Adrenal gland (tissue), 12 donors: ENCODE measurements around the gene SLC26A1. TPM values are rescaled to one million over a fixed set of nuclear protein-coding genes. Genes with fewer than 3 reads are reported as not detected.

Experiments
- DNase-seq, 7 donors: peaks; one replicate each; pipeline ENCODE4 v3.0.0-alpha.2; 2019 to 2020
- H3K27ac ChIP-seq, 5 donors: fragments of 200-600 bp; sonication (generic) in 4 of 5; 1 replicate in 3 of 5; 2 replicates in 2 of 5; pipeline versions ENCODE4 v1.5.1 to v1.8.0; 2016 to 2020; ENCODE audit warnings: mild to moderate bottlenecking in 1 of 5
- H3K27me3 ChIP-seq: fragments of 200-600 bp; 2 replicates; pipeline ENCODE4 v1.8.0; 2021
- H3K36me3 ChIP-seq, 2 donors: fragments of 200-600 bp; replicated peaks in 1 of 2; 1 replicate in 1 of 2; 2 replicates in 1 of 2; pipeline versions ENCODE4 v1.5.1 to v1.8.0; 2018 to 2022
- H3K4me1 ChIP-seq, 2 donors: fragments of 200-600 bp; replicated peaks in 1 of 2; 1 replicate in 1 of 2; 2 replicates in 1 of 2; pipeline versions ENCODE4 v1.5.1 to v1.8.0; 2018 to 2021
- H3K4me3 ChIP-seq, 4 donors: fragments of 200-600 bp; sonication (generic) in 3 of 4; one replicate each; pipeline ENCODE4 v1.5.1; 2016 to 2018
- H3K9me3 ChIP-seq, 3 donors: fragments of 200-600 bp; sonication (generic) in 1 of 3; replicated peaks in 1 of 3; 1 replicate in 2 of 3; 2 replicates in 1 of 3; pipeline versions ENCODE4 v1.5.1 to v1.8.0; 2016 to 2021
- CTCF ChIP-seq, 6 experiments: fragments of 450-650 bp in 4 of 6; fragments of 200-600 bp in 2 of 6; sonication (generic) in 1 of 6; IDR thresholded peaks; 1 replicate in 5 of 6; 2 replicates in 1 of 6; pipeline versions ENCODE4 v1.5.1 to v1.8.0; 2016 to 2021; ENCODE audit warnings: antibody characterized with exemption in 6 of 6, mild to moderate bottlenecking in 2 of 6, moderate library complexity in 1 of 6
- POLR2A ChIP-seq, 2 donors: fragments of 450-650 bp; IDR thresholded peaks; one replicate each; pipeline ENCODE4 v1.6.1; 2017; ENCODE audit warnings: antibody characterized with exemption in 2 of 2, mild to moderate bottlenecking in 2 of 2, moderate library complexity in 1 of 2
- whole genome bisulfite sequencing, 4 donors: extraction: QIAGEN DNeasy Blood & Tissue Kit in 2 of 4; methylation state at CpG; one replicate each; pipeline versions ENCODE4 v1.1.5 to v1.1.7; 2013 to 2017; 5-methylcytosine and 5-hydroxymethylcytosine counted together
- intact Hi-C, 2 donors: fragments of 100-400 bp; cut with DNase I; formaldehyde crosslinking; loops; one replicate each; pipeline versions ENCODE4 v1.14.1 to v1.15.0; 2022 to 2023
- polyA plus RNA-seq, 3 donors: library from polyadenylated mRNA; stranded (reverse); fragments of 200-250 nt in 2 of 3; fragments of 350-450 nt in 1 of 3; fragmentation: Illumina TruSeq in 1 of 3; extraction: RNeasy Lipid Tissue Mini Kit (QIAGEN cat#74804) in 1 of 3; gene quantifications; one replicate each; pipeline ENCODE4 v1.2.3, GENCODE V29; 2013 to 2014
- total RNA-seq, 9 donors: library from RNA; depleted of rRNA in 4 of 9; stranded (reverse); fragments of >200 nt in 4 of 9; fragments of 120-200 nt in 1 of 9; fragmentation: NEBNext Ultra II Directional in 1 of 9; extraction: Animal tissue kit (Norgen Biotek cat#: 25700) in 1 of 9; gene quantifications; one replicate each; pipeline versions ENCODE4 v1.1.0 to v1.2.4, GENCODE V29; 2013 to 2023
- donor health status: healthy with polysubstance abuse.
- donor health status: Bipolar disorder and iron deficiency.
- donor health status: DM: yes; HTN: yes; CAD: no.
- donor health status: DM: no; HTN: no; CAD: no.
- donor health status: DM: no; HTN: no; CAD: no.
- donor health status: DM: yes; HTN: yes; CAD: no.

The SLC26A1 gene
- total and polyA plus RNA-seq, 12 donors, result 0.85 to 55.0 (median 3.9) TPM

DNA sequence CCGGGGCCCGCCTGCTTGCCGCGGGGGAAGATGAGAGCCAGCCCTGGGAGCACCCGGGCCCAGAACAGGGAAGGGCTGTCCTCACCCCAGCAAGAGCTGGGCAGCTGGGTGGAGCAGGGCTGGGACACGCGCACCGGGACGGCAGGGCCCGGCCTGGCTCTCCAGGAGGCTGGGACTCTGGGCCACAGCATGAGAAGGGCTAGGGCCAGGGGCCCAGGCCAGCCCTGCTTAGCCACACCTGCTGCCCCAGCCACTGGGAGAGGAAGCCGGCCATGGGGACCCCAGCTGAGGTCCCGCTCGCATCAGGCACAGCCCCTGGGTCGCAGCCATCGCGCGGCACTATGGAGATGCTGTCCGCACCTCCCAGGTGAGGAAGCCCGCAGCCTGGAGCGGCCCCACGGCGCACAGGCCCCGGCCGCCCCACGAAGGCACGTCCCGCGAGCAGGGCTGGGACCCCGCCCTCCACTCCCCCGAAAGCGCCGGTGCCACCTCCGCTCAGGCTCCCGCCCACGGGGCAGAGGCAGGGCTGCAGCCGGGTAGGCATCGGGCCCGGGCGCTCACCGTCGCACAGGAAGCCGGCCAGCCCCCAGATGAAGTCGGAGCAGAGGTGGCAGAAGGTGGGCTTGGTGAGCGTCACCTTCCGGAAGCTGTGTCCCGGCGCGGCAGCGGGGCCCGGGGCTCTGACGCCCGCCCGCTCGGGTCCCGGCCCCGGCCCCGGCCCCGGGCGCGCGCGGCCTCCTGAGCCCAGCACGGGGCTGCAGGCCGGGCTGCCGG, 20.4 kb downstream of the SLC26A1 start:
- peak overlapping the region in 1 of 5 donors; percentile 55 for H3K27ac ChIP-seq
- WGBS, 4 donors, result 0 to 2% (median 1%) methylated on average over 10 to 65 of the region's 65 CpGs
- no peaks in the 10 kb centered on the region for H3K36me3 ChIP-seq
- peak overlapping the region; percentile 48 to 91 (median 66) for H3K4me3 ChIP-seq
- H3K27me3 ChIP-seq, result no peaks in the 10 kb centered on the region
- H3K4me1 ChIP-seq, result peaks cover 13 to 22% of the 10 kb centered on the region in 2 donors
- no peaks in the 10 kb centered on the region for H3K9me3 ChIP-seq
- peak in 1 of 7 donors; percentile 45 for DNase-seq
- TF ChIP-seq CTCF (IDR thresholded peaks at IDR 0.05) (no peak), POLR2A (IDR thresholded peaks at IDR 0.05) (no peak)
- intact Hi-C loops, result no loop called here

DNA sequence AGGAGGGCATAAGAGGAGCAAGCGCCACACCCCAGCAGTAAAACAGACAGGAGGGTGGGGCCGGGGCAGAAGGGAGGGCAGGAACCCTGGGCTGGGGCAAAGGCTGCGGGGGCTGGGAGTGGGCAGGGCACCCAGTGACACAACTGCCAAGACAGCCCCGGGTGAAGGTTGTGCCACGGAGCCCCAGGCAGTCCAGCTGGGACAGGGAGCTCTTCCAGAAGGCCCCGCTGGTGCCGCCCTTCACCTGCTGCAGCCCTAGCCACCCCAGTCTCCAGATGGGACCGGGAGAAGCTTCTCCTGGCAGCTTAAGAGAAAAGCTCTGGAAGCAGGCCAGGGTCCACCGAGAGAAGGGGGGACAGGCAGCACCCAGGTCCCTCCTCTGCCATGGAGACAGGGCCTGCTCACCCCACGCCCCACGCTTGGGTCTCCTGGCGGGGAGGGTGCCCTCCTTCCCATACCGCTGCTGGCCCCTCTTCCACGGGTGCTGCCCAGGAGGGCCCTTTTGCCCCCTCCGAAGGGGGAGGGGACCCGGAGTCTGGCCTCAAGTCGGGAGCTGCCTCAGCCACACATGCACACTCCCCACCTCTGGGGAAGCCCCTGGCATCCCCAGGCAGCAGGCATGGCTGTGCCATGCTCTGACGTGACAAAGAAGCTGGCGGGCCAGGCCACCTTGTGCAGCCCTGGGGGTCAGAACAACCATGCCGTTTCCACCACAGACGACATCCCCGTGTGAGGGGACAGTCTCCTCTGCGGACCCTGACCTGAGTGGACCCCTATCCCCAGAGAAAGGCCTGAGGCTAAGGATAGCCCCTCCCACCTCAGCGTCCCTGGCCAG, 21.3 kb downstream of the SLC26A1 start:
- Histone ChIP-seq H3K27ac (no peak overlapping the region), H3K4me1 (peaks cover 13 to 22% of the 10 kb centered on the region in 2 donors), H3K36me3 (no peaks in the 10 kb centered on the region), H3K27me3 (no peaks in the 10 kb centered on the region), H3K4me3 (peak overlapping the region in 1 of 4 donors; percentile 91), H3K9me3 (no peaks in the 10 kb centered on the region)
- TF ChIP-seq CTCF (IDR thresholded peaks at IDR 0.05), result no peak
- DNase-seq, result no peak
- intact Hi-C loops, result no loop called here
- WGBS, 4 donors, result 52 to 64% (median 57%) methylated on average over 4 to 24 of the region's 24 CpGs

DNA sequence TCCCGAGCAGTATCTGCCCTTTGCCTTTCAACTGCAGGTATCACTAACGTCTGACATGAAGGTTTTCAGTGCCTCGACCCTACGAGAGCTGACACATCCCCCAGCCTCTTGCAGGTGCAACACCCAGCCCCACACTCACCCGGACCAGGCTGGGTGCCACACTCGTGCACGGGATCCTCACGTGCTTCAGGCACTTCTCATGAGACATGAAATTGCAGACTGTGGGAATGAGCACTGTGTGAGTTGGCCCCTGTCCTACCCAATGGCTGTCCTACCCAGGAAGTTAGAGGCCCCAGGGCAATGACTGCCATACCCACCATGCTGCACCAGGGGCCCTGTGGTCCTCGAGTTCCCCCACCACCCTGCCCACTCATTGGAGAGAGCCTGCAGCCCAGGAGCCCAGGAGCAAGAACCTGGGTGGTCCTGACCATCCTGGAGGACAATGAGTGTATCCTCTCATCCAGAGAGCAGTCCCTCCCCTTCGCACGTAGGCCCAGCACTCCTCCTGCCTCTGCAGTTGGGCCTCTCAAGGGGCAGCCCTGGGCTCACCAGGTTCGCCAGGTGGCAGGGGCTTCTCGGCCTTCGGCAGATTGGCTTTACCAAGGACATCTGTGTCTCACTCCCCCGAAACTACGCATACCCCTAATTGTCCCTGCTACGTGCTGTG, 22.2 kb downstream of the SLC26A1 start:
- H3K4me3 ChIP-seq, result no peak overlapping the region
- no peak for DNase-seq
- no peaks in the 10 kb centered on the region for H3K9me3 ChIP-seq
- 87 to 93% (median 87%) methylated on average over 9 to 17 of the region's 17 CpGs for WGBS, 4 donors
- TF ChIP-seq POLR2A (IDR thresholded peaks at IDR 0.05) (no peak), CTCF (IDR thresholded peaks at IDR 0.05) (no peak)
- H3K36me3 ChIP-seq, result peaks cover 0 to 6% of the 10 kb centered on the region in 2 donors
- no peak overlapping the region for H3K27ac ChIP-seq
- H3K4me1 ChIP-seq, result peaks cover 13 to 22% of the 10 kb centered on the region in 2 donors
- intact Hi-C loops, result no loop called here
- H3K27me3 ChIP-seq, result no peaks in the 10 kb centered on the region
